NCI-H2227 (cell line): ENCODE measurements around the gene LGALS8.
"Not testable (repeated sequence)": the region's sequence is repeated elsewhere in the genome, so short reads cannot be mapped to it uniquely, and the experiment has no call there.

Experiments used
- DNase-seq: peaks from one replicate; lab custom pipeline; 2025; ENCODE audit not compliant: unreplicated experiment; lab: John Stamatoyannopoulos, UW

Gene LGALS8

DNA sequence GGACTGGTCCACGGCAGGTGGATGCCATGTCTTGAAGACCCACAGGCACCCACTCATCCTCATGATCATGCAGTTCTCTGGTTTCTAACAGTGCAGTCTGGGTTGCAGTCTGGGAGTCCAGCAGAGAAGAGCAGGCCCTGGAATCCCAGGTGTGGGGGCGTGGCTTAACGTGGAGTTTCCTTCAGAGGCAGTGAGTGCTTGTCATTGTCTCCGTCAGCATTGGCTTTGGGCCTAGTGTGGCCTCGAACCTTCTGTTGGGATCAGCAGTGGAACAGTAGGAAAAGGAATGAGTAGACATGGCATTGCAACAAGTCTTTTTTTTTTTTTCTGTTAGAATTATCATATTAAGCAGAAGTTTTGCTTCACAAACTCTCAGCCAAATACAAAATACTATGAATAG, 12.8 kb downstream of the LGALS8 start:
- no peak for DNase-seq

DNA sequence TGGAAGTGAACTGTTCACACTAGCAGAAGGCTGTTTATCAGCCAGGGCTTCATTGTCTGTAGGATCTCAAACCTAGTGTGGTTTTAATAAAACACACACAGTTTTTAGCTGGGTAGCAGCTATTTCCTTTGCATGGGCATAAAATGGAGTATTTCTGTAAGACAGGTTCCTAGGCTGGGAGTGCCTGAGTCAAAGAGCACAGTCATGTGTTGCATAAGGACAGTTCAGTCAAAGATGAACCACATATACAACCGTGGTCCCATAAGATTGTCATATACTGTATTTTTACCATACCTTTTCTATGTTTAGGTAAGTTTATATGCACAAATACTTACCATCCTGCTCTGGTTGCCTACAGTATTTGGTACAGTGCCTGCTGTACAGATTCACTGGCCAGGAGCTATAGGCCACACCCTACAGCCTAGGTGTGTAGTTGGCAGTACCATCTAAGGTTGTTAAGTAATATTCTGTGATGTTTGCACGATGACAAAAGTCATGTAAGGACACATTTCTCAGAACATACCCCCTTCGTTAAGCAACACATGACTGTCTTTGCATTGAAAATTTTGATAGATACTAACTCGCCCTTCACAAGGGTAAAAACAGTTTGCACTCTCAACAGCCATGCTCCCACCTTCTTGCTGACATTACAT, 17.2 kb downstream of the LGALS8 start:
- no peak for DNase-seq

DNA sequence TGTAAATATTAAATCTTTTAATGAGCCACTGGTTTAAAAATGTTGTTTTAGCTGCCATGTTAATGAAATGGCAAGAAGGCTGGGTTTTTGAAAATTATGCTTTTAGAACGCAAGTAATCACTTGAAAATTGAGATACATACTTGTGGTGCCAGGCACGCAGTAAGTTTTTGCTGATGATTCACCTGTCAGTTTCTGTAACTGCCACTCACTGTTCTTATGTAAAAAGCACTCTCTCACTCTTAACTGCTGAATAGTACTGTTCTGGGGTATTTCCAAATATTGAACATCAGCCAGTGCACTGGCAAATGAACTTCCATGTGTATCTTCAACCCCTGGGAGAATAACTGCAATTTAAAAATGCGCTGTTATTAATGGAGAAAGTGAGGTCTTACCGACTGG, 17.9 kb downstream of the LGALS8 start:
- DNase-seq = no peak

DNA sequence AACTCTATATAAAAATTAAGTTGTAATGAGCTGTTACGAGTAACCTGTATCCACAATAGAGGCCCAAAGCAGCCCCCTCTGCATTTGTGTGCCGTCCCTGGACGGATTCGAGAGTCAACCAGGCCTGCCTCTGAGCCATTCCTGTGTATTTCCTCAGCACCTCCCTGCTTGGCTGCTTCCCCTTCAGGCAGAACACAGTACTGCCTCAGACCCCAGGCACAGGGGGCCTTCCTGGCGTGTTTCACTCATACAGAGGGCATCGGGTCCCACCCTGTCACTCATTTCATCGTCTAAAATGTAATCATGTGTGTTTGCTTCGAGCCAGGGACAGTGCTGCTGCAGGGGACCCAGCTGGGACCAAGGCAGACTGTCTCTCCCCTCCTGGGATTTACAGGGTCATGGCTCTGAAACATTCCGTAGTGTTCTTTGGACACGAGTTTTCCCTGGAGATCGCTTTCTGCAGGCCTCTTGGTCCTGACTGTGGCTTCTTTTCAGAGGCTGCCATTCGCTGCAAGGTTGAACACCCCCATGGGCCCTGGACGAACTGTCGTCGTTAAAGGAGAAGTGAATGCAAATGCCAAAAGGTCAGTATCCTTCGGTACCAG, 19.4 kb downstream of the LGALS8 start:
- no peak for DNase-seq

DNA sequence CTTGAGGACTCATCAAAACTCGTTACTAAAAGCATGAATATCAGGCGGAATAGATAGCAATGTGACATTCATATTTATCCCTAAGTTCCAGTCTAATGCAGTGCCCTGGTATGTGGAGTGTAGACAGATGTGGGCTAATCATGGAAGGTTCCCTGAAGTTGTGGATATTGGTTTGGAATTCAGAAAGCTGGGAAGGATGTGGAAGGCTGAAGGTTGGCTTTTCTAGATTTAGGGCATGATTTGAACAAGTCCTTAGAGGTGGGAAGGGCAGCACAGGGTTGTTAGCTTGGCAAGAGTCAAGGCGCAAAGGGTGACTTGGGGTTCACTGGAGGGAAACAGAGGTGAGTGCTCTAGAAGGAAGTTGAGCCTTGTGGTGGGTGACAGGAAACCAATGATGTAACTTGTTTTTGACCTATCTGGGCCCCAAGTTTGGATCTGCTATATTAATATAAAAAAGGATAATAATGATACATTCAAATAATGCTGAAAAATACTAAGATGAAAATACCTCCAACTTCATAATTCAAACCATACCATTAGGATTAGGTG, 21.9 kb downstream of the LGALS8 start:
- DNase-seq = no peak

DNA sequence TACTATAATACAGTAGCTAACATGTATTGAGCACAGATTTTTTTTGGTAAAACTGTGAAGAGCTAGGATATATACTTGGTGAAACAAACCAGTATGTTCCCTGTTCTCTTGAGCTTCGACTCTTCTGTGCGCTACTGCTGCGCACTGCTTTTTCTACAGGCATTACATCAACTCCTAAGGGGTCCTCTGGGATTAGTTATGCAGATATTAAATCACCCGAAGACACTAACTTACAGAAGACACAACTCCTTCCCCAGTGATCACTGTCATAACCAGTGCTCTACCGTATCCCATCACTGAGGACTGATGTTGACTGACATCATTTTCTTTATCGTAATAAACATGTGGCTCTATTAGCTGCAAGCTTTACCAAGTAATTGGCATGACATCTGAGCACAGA, 24.7 kb downstream of the LGALS8 start:
- no peak for DNase-seq

DNA sequence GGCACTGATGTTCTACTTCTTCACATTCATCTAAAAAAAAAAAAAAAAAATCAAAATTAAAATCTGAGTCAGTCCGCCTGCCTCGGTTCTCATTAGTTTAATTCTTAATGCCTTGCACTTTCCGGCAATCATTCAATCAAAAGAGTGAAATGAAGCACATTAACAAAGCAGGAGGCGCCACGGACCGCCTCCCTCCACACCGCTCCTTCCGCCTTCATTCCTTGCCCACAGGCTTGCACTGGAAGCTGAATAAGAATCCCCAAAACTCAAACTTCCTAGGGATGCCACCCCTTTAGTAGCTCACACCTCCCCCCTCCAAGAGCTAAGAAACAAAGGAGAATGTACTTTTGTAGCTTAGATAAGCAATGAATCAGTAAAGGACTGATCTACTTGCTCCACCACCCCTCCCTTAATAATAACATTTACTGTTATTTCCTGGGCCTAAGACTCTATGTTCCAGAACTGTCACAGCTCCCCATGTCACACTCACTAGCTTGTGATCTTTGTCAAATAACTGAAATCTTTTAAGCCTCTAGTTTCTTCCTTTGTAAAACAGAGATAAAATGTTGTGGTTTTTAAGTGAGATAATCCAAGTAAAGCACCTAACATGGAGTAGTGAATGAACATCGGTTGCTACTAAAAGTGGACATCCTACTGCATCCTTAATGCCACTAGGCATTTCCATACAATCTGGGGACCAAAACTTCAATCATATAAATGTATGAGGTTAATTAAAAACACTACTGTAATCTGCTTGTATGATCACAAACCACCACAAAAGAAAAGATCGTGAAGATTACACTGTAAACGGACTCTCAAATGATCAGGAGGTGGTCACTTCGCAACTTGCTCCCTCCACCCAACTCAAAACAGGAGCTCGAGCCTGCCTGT, 27.4 kb downstream of the LGALS8 start:
- DNase-seq = no peak

DNA sequence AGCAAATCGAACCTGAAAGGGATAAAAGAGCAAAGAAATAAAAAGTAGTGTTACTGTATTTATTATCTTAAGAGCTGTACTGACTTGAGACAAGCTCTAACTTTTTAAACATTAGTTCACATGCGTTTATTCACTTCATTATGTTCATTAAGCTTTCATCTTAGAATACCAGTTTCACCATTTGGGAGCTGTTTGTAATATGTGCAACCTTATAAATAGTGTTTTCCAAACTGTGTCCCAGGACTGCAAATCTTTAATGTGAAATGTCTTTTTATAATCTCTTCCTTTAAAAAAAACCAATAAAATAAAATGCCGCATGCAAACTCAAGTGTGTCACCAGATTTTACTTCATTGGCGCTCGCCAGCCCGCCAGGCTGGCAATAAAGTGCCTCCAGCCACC, 28.3 kb downstream of the LGALS8 start:
- DNase-seq = no peak

DNA sequence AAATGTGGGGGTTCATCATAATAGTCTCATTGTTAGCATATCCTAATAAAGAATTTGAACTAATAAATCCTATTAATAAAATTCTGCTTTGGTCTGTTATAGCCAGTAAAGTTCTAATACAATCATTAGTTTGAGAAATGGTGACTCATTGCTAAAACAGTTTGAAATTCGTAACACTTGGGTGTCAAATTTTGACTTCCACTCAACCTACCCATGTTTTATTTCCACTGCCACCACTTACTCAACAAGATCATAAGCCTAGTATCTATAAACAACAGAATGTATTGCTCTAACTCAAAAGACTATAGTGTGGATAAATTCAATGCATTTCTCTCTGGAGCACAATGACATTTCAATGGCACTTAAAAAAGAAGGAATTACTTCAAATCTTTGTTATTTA, 29.1 kb downstream of the LGALS8 start:
- DNase-seq = no peak

DNA sequence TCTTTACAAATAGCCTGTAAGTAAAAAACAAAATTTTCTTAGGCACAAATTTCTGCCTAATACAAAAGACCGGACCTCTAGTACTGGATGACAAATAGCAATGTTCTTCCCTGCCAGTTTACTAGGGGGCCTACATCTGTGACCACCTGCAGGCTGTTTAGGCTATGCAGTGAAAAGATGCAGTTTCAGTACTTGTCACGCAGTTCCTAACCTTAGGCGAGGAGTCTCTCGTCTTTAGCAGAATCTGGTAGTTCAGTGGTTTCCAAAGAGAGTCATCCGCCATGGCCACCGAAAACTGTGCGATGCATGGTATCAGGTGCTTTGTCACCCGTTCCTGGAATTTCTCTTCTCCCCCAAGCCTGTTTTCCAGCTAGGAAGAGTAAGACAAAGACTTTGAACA, 29.6 kb downstream of the LGALS8 start:
- DNase-seq = no peak

DNA sequence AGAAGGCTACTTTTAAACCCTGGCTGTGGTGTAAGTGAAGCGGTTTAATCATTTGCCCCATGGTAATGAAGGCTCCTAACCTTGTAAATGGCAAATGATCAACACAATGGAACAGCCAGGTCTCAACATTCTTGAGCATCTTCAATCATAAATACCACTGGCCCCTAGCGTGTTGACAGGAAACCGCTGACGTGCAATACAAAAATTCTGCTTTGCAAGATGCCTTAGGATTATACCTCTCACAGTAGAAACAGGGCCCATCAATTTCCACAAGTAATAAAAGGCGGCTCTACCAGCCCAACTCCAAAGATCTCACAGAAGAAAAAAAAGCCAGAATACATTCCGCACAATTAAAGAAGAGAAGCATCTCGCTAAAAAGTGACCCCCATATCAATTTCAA, 32.8 kb downstream of the LGALS8 start:
- no peak for DNase-seq

DNA sequence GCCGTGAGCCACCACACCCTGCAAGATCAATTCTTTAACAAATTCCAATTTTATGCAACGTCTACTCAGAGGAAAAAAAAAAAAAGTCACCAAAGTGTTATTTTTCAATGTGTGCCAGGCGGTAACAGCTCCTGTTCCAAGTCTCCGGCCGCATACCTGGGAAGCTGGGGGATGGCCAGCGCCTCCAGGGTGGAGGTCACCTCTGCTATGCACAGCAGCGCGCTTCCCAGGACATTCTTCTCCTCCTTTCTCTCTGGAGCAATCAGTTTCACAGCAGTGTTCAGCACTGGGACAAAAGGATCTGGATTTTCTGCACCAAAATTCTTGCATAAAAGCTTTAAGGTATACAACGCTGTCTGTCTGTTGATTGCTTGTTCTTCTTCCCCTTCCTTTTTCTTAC, 34.3 kb downstream of the LGALS8 start:
- DNase-seq = no peak

DNA sequence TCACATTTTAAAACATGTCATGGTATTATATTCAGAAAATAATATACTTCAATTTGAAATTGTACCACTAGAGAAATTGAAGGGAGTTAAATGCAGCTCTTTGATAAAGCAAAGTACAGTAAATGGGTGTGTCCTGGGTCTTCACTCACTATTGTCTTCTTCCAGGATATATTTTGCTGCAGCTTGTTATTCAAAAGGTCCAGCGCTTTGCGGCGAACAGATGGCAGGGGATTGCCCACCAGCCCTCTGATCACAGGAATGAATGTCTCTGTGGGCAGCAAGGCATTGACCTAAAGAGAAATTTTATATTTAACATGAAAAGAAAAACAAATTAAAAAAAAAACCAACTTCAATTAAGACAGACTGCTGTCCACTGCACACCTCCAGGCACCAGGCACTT, 35.1 kb downstream of the LGALS8 start:
- DNase-seq = peak; percentile 54

DNA sequence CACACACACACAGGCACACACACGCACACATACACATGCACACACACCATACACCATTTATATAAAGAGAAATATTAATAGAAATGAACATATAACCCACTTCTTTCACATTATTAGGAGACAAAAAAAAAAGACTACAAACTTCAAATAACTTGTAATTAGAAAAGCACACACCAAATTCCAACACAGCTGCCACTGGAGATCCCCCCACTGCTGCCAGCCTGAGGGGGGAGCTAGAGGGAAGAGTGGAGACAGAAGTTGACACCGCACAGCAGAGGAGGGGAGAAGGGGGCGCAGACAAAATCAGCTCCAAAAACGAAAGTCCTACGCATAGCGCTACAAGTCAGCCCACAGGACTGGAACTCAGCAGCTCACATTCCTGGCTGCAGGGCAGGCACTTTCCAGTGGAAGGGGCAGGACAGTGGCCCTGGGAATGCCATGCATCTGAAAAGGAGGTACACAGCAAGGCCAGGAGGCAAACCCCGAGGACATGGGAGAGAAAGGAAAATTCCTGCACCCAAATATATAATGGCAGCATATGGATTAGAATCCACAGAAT, 36.5 kb downstream of the LGALS8 start:
- no peak for DNase-seq

DNA sequence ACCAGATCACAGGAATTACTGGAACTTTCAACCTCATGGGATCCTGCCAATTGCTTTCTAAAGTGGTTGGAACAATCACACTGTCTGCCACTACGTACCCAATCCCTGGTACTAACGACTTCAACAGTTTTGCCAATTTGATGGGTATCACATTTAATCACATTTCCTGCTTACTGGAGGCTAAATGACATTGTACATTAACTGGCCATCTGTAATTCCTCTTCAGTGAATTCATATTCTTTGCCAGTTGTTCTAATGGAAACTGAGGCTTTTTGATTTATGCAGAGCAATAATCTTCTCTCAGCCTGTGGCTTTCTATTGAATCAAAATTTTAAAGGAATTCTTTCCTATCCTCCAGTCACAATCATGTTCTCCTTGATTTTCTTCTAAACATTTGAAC, 38.2 kb downstream of the LGALS8 start:
- DNase-seq = no peak

DNA sequence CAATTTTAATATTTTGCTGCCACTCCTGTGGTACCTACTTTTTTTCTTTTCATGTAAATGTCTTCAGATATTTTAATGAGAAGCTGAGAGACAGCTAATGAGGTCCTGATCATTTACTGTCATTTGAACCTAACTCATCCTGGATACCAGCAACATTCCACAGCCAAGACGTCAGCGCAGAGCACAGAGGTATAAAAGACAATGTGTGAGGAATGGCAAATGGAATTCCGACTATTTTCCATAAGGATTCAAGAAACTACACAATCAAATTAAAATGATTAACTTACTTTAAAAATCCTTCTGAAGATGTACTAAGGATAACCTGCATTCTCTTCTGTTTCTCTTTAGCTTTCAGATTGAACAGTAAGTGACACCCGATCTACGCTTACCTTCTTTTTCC, 41.7 kb downstream of the LGALS8 start:
- DNase-seq = no peak

DNA sequence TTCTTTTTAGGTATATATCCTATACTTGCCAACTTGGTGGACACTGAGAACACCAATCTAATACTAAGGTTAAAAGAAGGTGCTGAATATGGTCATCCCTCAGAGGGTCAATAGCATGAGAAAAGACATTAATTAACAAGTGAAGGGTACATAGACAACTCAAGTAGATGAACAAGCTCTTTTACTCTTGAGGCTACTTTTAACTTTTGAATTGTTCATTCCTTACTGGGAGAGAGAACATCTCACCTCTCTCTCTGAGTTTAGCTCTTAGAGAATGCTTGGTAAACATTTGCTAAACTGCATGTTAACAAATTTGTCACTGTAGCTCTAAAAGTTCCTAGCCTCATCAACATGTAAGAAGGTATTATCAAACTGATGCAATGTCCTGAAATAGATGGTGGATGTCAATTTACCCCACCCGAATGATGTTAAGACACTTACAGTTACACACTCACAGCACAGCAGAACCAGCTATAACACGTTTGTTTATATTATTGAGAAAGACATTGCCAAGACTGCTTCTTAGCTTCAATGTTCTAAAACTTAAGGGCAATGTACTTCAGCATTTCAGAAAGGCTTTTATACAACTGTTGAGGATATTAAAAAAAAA, 44.6 kb downstream of the LGALS8 start:
- no peak for DNase-seq

DNA sequence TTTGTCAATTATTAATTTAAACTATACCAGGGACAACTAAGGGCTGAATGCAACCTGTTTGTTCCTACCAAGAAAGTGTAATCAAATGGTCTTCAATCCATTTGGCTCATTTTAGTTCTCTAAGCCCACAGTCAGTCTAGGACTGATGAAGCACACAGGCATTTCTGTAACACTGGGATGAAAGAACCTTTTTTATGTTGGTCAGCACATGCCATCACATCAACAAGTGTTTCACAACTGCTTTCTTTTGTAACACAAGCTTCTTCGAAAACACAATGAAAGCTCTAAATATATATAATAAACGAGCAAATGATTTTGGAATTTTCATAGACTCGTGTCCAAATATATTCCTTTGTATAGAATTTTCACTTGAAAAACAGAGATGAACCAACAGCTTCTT, 51.7 kb downstream of the LGALS8 start:
- no peak for DNase-seq

DNA sequence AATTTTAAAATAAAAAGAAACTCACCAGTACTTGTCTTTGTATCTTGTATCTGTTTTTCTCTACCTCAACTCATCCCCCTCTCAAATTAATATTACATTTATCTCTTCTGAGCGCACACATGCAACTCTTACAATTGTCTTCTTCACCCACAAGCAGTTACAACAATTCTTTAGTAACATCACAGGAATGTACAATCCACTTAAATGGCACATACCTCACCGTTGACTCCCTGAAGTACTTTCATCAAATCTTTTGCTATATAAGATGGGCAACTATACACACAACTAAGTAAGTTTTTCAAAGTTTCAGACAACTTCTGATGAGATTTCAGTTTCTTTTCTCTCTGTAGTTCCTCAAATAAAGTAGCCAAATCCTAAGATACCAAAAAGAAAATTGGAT, 52.2 kb downstream of the LGALS8 start:
- no peak for DNase-seq

DNA sequence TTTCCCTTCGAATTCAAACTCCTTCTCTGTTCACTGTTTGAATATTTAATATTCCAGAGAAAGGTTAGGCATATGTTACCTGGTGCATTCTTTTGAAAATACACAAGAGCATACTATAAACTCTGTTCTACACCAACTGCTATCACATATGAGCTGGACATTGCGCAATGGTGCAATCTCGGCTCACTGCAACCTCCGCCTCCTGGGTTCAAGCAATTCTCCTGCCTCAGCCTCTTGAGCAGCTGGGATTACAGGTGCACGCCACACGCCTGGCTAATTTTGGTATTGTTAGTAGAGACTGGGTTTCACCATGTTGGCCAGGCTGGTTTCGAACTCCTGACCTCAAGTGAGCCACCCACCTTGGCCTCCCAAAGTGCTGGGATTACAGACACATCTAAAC, 53.3 kb downstream of the LGALS8 start:
- DNase-seq = not testable (repeated sequence)

DNA sequence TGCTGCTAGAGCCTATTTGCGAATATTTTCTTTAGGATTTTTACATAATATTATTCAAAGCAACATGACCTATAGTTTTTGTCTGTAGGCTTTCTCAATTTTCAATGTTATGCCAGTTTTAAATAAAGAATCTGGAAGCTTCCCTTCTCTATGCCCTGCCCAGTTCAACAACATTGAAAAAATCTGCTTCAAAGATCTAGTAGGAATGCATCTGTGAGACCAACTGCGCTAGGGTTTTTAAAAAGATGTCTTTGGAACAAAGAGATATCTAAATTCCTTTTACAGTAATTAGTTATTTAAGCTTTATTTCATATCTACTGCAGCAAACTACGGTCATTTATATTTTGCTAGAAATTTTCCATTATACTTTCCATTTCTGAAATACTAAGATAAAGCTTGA, 54.9 kb downstream of the LGALS8 start:
- no peak for DNase-seq
